ENCODE results near the gene RALY.

Gene RALY

DNA sequence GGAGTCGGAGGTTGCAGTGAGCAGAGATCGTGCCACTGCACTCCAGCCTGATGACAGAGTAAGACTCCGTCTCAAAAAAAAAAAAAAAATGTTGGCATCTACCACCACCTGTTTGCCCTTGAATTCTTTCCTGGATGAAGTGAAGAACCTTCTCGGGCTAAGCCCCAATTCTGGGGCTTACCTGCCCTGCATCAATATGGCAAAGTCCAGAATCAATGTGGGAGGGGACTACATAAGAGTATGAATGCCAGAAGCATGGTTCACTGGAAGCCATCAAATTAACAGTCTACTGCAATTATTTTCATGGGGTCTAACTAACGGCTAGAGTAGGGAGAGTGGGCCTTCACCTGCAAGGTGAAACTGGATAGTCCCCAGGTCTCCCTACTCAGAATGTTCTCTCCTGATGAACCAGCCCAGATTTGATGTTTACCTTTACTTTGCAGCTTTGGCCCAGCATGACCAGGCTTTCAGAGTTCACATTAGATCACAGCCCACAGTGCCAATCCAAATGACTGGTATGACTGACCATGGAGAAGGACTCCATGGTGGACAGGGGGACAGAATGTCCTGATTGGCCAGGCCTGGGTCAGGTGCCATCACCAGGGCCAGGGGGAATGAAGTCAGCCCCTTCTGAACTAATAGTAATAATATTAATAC lies 7.0 kb upstream of the RALY start:
- DNase-seq (ENCODE audit: low spot score) = no peak

DNA sequence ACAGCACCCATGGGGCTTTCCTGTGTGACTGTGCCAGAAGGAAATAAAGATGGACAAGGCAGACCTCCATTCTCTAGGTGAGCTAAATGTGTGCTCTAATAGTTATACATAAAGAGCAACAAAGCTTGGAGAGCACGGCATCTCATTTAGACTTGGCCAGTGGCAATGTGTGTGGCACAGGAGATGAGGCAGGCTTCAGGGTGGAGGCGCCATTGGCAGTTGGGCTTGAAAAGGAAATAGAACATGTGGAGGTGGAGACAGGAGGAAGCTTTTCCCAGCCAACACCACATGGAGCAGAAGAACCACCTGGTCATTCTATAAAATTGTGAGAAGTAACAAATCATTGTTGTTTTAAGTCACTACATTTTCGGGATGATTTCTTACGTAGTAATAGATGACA lies 3.6 kb upstream of the RALY start:
- no peak for DNase-seq (ENCODE audit: low spot score)

DNA sequence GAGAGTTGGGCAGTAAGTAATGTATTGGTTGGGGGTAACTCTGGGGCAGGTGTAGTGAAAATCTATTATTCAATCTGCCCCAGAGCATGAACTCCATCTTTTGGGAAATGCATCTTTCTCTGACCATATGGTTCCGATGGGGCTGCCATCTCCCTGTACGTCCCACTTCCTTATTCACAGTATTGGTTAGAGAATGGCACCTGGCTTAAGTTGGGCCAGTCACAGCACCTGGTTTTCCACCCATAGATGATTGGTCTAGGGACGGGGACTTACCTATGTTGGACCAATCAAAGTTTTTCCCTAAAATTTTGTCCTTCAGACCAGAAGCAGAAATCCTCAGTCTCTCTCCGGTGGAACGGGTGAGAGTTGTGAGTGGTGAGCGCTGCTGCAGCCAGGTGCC lies 2.2 kb upstream of the RALY start:
- no peak for DNase-seq (ENCODE audit: low spot score)

DNA sequence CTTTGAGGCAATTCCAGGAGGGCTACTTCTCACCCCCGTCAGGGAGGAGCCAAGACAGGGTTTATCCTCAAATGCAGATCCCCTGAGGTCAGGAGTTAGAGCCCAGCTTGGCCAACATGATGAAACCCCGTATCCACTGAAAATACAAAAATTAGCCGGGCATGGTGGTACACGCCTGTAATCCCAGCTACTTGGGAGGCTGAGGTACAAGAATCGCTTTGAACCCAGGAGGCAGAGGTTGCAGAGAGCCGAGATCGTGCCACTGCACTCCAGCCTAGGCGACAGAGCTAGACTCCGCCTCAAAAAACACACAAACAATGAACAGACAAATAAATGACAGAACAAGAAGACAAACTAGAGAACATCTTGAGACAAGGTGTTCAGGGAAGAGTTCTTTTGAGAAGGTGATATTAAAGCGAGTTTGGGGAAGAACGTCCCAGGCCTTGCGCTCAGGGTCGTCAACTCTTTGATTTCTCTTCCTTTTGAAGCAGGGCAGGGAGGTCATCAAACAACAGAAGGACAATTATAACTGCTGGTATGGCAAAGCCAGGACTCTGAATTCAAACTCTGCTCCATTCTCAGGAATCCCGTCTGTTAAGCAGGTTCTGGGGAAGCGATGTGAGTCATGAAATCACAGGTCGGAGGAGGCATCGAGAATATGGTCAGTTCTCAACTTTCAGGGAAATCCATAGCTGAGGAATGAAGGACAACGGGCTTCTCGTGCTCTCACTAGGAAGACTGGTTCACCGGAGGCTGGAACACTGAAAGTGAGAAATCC lies 1.4 kb upstream of the RALY start:
- DNase-seq (ENCODE audit: low spot score) = no peak

DNA sequence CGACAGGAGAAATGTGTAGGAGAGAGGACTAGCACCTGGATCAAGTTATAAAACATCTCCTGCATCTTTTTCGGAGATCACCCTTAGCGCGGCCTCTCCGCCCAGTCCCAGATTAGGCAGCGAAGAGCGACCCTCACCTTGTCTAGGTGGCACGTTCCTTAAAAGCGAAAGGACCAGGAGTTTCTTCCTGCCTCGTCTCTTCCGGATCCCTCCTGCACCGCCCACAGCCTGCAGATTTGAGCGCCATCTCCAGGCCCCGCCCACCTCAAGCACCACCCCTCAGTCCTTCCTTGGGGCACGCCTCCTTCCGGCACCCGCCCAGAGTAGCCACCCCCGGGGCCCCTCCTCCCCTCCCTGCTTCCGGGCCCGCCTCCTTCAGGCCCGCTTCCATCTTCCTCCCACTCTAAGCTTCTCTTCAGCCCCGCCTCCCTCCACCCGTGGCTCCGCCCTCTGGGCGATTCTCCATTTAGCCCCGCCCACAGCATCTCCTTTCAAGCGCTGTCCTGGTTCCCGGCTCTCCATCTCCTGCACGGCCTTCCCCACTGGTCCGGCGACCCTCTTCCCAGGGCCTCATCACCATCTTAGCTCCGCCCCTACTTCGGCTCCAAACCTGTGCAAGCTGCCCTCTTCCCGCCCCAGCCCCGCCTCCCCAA lies 662 bp upstream of the RALY start:
- DNase-seq (ENCODE audit: low spot score) = peak; percentile 99

DNA sequence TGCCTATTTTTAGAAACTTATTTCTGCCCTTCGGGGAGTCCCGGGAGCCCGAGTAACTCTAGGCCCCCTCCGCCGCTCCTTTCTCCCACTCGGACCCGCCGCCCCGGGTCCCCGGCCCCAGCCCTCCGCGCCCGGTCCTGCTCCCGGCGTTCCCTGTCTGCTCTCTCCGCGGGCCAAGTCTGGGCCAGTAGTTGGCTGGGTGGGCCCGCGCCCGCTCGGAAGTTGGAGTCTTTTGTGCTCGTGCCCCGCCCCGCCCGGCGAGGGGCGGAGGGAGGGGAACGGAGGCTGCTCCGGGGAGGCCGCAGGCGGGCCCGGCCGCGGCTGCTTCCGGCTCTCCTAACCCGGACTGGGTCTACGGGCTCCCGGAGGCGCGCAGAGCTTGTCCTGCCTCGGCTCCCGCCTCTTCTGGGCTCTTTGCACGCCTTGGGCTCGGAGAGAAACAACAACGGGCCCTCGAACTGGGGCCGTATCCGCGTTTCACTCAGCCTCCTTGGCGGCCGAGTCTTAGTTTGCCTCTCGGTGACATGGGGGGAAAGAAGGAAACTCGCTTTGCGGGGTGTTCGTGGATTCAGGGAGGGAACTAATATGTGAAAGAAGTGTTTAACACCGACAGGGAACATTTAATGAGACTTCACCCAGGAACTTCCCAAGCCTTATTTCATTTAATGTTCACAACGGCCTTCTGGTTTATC lies 657 bp downstream of the RALY start:
- peak; percentile 80 for DNase-seq (ENCODE audit: low spot score)

DNA sequence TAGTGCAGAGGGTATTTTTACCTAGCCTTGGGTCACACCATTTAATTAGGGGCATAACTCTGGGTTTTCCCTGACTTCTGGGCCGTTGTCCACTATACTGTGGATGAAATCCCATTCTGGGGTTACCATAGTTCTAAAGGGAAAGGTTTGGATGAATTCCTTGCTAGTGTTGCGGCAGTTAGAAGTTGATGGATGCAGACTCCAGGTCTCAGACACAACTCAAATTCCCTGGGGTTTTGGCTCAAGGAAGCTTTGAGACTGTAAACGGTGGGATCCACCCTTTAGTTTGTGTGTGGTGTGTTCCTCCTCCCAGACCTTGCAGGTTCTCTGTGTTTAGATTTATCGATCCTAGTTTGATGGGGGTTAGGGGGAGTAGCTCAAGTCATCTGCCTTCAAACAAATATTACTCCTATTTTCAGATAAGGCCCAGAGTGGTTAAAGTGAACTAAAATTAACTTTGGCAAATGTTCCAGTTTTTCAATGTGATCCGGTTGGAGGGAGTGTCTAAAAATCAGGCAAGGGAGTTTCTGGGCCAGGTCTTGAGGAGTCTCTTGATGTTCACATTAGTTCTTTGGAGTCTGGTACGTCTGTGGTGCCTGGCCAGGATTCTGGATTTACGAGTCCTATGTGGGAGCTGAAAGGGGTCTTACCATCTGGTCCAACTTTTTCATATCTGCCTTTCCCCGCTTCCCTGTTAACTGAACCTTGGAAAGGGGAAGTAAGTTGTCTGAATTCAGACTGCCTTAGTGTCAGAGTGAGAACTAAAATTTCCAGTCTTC lies 1.5 kb downstream of the RALY start:
- DNase-seq (ENCODE audit: low spot score) = no peak

DNA sequence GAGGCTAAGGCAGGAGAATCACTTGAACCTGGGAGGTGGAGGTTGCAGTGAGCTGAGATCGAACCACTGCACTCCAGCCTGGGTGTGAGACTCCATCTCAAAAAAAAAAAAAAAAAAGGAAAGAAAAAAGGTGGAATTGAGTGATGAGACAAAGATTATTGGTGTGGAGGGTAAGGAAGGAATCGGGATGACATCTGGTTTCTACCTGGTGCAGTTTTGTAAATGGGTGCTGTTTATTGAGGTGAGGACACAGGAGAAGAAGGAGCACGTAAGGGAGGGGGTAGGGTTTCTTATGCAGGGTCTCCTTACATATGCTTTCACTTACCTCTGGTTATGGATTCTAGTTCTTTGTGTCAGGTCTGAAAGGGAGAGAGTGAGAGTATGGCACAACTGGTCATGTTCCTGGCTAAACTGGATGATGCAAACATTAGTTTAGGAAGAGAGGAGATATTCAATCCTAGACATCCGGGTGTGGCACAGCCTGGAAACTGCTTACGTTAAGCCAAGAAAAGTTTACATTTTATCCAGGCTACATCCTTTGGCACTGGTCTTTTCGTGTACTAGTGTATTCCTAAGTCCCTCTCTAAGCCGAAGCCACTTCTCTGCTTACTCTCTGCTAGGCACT lies 5.4 kb downstream of the RALY start:
- no peak for DNase-seq (ENCODE audit: low spot score)

DNA sequence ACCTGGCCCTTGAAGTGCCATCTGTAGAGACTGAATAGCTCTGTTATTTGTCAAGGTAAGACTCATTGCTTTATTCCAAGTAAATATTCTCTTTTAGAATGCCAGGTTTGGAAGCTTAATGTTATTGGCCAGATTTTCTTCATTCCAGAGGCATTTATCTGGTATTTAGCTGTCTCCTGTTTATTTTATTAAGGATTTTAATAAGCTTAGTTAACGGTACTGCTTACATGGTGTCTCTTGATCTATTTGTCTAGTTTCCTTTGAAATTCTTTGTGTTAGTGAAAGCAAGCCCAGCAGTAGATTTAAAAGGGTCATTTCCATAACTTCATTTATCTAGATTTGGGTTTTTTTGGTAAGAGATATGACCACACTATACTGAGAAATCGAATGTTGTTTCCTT lies 7.7 kb downstream of the RALY start:
- DNase-seq (ENCODE audit: low spot score) = no peak

DNA sequence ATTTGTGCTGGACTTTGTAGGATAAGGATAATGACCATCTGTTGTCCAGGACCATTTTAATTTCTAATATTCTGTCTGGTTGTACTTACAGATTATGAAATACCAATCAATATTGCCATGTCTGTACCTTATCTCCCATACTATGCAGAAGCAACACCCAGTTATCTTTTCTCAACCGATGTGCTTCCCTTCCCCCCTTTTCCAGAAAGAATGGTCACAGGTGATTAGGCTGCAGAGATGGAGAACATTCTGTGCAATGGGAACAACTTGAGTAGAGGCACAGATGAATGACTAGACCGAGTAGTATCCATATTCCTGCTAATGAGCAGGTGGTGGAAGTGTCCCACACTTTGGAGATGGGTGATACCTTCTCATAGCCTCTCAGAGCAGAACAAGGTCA lies 10.5 kb downstream of the RALY start:
- no peak for DNase-seq (ENCODE audit: low spot score)

DNA sequence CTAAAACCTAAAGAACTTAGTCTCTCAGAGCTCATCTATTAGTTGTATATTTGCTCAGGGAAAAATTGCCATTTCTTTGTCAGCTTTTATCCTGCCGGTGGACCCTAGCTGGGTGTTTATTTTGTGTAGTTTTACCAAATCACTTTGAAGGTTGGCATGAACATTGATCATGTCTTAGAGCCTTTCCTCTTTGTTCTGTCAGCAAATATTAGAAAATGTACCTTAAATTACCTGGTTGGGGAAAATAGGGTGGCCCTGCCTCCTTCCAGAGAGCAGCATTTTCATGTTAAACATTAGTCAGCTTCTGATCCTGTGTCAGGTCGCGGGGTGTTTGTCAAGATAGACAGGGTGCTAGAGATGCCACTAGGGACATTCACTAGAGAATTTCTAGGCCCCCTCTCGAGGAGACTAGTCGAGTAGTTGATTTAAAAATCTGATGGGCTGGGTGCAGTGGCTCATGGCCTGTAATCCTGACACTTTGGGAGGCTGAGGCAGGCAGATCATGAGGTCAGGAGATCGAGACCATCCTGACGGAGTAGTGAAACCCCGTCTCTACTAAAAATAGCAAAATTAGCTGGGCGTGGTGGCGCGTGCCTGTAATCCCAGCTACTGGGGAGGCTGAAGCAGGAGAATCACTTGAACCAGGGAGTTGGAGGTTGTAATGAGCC lies 11.2 kb downstream of the RALY start:
- DNase-seq (ENCODE audit: low spot score) = no peak

DNA sequence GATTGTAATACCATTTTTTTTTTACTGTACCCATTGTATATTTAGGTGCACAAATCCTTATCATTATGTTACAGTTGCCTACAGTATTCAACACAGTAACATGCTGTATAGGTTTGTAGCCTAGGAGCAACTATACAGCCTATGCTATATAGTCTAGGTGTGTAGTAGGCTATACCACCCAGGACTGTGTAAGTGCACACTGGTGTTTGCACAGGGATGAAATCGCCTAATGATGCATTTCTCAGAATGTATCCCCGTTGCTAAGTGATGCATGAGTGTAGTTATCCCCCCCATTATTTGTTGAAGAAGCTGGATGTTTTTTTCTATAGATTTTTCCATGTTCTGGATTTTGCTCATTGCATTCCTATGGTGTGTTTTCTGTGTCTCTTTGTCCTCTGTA lies 12.9 kb downstream of the RALY start:
- no peak for DNase-seq (ENCODE audit: low spot score)

DNA sequence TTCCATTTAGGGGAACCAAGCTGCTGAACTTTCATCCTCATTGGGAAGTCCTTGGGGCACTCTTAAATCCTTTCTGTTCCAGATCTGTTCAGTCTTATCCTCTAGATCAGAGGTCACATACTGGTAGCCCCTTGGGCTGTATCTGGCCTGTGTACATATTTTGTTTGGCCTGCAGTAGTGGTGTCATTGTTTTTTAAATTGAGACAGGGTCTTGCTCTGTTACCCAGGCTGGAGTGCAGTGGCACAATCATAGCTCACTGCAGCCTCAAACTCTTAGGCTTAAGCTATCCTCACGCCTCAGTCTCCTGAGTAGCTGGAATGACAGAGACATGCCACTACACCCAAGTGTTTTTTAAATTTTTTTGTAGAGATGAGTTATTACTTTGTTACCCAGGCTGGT lies 14.8 kb downstream of the RALY start:
- no peak for DNase-seq (ENCODE audit: low spot score)

DNA sequence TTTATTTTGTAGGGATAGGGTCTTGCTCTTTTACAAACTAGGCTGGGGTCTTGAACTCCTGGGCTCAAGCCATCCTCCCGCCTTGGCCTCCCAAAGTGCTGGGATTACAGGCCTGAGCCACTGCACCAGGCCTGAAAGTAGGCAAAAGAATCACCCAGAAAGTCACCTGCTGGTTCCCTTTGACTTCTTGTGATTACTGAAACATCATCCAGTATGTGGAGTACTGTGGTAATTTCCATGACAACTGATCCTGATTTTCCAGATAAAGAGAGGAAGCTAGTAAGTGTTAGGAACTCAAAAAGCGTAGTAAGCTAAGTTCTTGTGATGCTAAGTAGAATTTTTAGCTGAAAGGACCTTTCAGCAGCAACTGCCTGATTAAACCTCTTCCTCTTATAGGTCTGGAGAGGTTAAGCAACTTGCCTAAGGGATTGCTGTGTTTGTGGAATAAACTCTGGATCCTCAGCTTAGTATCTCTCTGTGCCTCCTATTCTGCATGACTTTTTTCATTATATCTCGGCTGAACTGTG lies 16.8 kb downstream of the RALY start:
- DNase-seq (ENCODE audit: low spot score) = no peak

DNA sequence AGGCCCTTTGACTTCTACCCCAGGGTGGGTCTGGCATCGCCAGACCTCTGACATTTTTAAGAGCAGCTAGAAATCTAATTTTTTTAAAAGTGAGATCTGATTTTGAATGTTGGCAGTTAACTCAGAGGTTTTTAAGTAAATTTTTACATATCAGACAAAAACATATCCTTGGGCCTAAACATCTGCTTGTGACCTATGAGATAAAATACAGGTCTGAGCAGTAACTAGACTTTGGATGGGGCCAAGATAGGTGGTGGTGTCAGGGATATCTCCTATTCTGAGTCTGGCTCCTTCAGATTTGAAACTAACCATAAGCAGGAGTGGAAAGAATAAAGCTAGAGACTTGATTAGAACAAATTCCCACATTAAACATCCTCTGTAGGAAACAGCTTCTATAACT lies 17.6 kb downstream of the RALY start:
- no peak for DNase-seq (ENCODE audit: low spot score)

DNA sequence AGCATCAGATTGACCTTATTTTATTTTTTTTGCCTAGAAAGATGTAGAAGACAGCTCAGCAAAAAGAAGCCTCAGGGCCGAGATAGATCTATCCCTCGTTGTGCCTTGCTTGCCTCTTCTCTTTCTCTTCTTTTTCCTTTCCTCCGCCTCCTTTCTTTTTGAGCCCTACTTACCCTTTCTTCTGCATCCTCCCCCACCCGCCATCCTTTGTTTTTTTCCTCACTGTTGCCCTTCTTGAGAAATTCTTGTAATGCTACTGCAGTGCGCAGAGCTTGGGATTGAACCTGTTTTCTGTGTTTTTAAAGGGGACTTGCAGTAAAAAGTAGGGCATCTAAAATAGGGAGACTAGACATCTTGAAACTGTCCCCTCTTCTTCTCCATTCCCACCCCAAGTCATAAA lies 18.6 kb downstream of the RALY start:
- no peak for DNase-seq (ENCODE audit: low spot score)

DNA sequence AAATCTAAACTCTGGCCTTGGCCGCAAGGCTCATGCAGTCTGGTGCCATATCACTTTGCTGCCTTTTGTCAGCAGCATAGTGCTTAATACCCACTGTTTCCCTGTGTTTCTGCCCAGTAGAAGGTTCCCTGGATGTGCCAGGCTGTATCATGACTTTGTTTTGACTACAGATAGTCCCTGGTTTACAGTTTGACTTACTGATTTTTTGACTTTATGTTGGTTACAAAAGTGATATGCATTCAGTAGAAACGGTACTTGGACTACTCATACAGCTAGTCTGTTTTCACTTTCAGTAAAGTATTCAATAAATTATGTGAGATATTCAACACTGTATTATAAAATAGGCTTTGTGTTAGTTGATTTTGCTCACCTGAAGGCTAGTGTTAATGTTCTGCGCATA lies 19.0 kb downstream of the RALY start:
- no peak for DNase-seq (ENCODE audit: low spot score)

DNA sequence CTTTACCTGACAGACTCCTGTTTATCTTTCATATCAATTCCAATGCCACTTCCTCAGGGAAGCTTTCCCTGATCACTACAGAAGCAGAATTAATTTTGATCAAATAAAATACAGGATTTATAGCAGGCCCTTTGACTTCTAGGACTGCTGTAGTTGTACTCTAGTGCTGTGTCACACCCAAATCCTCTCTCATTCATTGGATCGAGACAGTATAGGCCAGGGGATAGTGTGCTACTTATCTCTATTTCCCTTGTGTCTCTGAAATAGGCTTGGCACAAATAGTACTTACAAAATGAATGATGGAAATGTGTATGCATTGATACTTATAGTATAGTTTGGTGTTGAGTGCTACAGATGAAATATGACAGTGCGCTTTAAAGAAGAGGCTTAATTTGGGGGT lies 19.8 kb downstream of the RALY start:
- DNase-seq (ENCODE audit: low spot score) = no peak

DNA sequence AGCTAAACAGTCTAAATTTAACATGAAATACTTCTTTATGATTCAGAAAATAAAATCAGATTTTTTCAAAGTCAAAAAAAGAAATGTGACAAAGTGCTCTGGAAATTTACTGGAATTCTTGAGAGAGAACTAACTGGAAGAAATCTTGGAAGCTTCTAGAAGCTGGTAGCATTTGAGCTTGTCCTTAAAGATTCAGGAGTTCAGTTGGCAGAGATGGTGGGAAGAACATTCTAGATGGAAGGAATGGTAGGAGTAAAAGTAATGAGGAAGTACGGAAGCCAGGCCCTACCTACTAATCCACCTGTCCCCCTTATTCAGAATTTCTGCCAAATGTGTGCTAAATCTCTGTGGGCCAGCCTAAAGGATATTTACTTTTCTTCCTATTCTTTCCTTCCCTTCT lies 21.2 kb downstream of the RALY start:
- no peak for DNase-seq (ENCODE audit: low spot score)

DNA sequence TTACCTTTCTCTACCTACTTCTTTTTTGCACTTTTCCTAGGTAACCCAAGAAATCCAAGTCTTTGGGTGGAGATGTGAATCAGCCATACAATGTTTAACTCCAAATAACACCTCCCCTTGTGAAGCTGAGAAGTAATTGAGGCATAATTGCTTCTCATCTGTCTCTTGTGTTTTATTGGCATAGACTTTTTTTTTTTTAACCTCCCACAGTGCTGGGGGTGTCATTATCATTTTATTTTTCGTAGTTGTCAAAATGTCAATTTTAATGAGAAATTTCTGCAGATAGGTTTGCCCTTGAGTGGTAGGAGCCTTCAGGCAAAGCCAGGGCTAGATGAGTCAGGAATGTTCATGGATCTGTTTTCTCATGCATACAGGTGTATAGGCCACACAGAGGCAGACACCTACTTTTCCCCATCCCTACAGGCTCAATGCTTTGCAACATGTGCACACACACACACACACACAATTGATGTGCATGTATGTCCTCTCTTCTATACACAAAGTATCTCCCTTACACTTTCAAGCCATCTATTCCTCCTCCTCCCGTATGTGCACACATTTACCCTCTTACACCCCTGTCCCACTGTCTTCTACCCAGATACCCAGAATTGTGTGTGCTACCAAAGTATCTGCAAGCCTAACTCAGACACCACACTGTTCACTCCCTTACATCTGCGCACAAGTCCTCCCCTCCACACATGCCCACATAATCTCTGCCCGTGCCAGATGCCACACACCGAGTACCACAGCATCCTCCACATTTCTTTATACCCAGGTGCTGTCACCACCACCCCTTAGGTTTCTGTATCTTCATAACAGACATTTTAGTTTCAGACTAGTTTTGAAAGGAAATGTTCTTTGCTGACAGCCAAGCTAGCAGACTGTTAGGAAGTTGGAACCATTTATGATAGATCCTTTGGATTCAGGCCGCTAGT lies 22.0 kb downstream of the RALY start:
- no peak for DNase-seq (ENCODE audit: low spot score)

All from AG08395 (cell line).